Liver (tissue), 3 donors: ENCODE data around the gene NOL9.

Source experiments
- CTCF ChIP-seq: fragments of 150-350 bp; IDR thresholded peaks from 2 replicates; pipeline ENCODE4 v1.5.1; 2017; ENCODE audit warnings: improper control_type of control experiment, low read depth, low read length; ENCODE audit not compliant: missing input control
- EGR1 ChIP-seq, 2 donors: IDR thresholded peaks; 2 replicates each; pipeline ENCODE4 v1.6.1; 2016 to 2018; ENCODE audit warnings: antibody characterized with exemption in 2 of 2, low read depth in 2 of 2
- FOXA1 ChIP-seq: IDR thresholded peaks from 2 replicates; pipeline ENCODE4 v1.6.1; 2016; ENCODE audit warnings: antibody characterized with exemption
- GABPA ChIP-seq, 2 donors: IDR thresholded peaks in 1 of 2; conservative IDR thresholded peaks in 1 of 2; 2 replicates each; pipeline ENCODE4 v1.6.1; 2016; ENCODE audit warnings: antibody characterized with exemption in 2 of 2, mild to moderate bottlenecking in 1 of 2, moderate library complexity in 1 of 2
- MAX ChIP-seq: IDR thresholded peaks from 2 replicates; pipeline ENCODE4 v1.6.1; 2016; ENCODE audit warnings: antibody characterized with exemption
- RAD21 ChIP-seq, 2 donors: IDR thresholded peaks; 2 replicates each; pipeline ENCODE4 v1.6.1; 2016; ENCODE audit warnings: antibody characterized with exemption in 2 of 2, mild to moderate bottlenecking in 2 of 2
- SP1 ChIP-seq: IDR thresholded peaks from 2 replicates; pipeline ENCODE4 v1.6.1; 2018; ENCODE audit warnings: antibody characterized with exemption, mild to moderate bottlenecking
- TAF1 ChIP-seq: conservative IDR thresholded peaks from 2 replicates; pipeline ENCODE4 v1.6.1; 2016; ENCODE audit warnings: antibody characterized with exemption, mild to moderate bottlenecking
- TF ChIP-seq, protein P1 (sequence below): IDR thresholded peaks from 2 replicates; pipeline ENCODE4 v1.6.1; 2016; ENCODE audit warnings: antibody characterized with exemption, mild to moderate bottlenecking
- donor health status: healthy.
- donor health status: healthy.

GRCh38 chr1:6508154-6508815 lies 46.0 kb downstream of the NOL9 start:
- no peak for TF ChIP-seq RAD21 (IDR thresholded peaks at IDR 0.05)
- TF ChIP-seq, protein P1, sequence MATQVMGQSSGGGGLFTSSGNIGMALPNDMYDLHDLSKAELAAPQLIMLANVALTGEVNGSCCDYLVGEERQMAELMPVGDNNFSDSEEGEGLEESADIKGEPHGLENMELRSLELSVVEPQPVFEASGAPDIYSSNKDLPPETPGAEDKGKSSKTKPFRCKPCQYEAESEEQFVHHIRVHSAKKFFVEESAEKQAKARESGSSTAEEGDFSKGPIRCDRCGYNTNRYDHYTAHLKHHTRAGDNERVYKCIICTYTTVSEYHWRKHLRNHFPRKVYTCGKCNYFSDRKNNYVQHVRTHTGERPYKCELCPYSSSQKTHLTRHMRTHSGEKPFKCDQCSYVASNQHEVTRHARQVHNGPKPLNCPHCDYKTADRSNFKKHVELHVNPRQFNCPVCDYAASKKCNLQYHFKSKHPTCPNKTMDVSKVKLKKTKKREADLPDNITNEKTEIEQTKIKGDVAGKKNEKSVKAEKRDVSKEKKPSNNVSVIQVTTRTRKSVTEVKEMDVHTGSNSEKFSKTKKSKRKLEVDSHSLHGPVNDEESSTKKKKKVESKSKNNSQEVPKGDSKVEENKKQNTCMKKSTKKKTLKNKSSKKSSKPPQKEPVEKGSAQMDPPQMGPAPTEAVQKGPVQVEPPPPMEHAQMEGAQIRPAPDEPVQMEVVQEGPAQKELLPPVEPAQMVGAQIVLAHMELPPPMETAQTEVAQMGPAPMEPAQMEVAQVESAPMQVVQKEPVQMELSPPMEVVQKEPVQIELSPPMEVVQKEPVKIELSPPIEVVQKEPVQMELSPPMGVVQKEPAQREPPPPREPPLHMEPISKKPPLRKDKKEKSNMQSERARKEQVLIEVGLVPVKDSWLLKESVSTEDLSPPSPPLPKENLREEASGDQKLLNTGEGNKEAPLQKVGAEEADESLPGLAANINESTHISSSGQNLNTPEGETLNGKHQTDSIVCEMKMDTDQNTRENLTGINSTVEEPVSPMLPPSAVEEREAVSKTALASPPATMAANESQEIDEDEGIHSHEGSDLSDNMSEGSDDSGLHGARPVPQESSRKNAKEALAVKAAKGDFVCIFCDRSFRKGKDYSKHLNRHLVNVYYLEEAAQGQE, result no peak
- no peak for TF ChIP-seq CTCF
- no peak for TF ChIP-seq SP1
- TF ChIP-seq FOXA1, result no peak
- no peak for TF ChIP-seq GABPA (IDR thresholded peaks at IDR 0.05 in 1 of 2, conservative IDR thresholded peaks at IDR 0.05 in 1 of 2)
- no peak for TF ChIP-seq MAX
- TF ChIP-seq TAF1, result no peak
- no peak for TF ChIP-seq EGR1 (IDR thresholded peaks at IDR 0.05; ENCODE audit: low read depth in 2 of 2)
